K562 (cell line): ENCODE data around the gene VWA1. TPM values are rescaled to one million over a fixed set of nuclear protein-coding genes. Genes with fewer than 3 reads are reported as not detected.

ENCODE experiments used
- CREB1 ChIP-seq, 2 experiments: sonication (generic) in 1 of 2; formaldehyde crosslinking in 1 of 2; IDR thresholded peaks; 2 replicates each; pipeline versions ENCODE4 v1.6.1 to v1.8.0; 2012 to 2022; ENCODE audit warnings: inconsistent platforms in 1 of 2, mild to moderate bottlenecking in 1 of 2, missing genetic modification reagents in 1 of 2, moderate library complexity in 1 of 2
- FOXA1 ChIP-seq: fragments of 450-650 bp; IDR thresholded peaks from 2 replicates; pipeline ENCODE4 v1.6.1; 2016; ENCODE audit warnings: mild to moderate bottlenecking, borderline replicate concordance
- FOXP4 ChIP-seq: sonication (generic); formaldehyde crosslinking; IDR thresholded peaks from 2 replicates; pipeline ENCODE4 v1.8.0; 2022; ENCODE audit warnings: mild to moderate bottlenecking, missing genetic modification reagents, borderline replicate concordance
- HCFC1 ChIP-seq: IDR thresholded peaks from 2 replicates; pipeline ENCODE4 v1.6.1; 2012; ENCODE audit warnings: low read depth, low read length, improper control_type of control experiment
- HDAC8 ChIP-seq: fragments of 450-650 bp; IDR thresholded peaks from 2 replicates; pipeline ENCODE4 v1.6.1; 2016; ENCODE audit warnings: mild to moderate bottlenecking, missing genetic modification characterization, moderate library complexity, missing compliant biosample characterization
- RFX7 ChIP-seq: fragments of 250-450 bp; sonication (Bioruptor Pico); IDR thresholded peaks from 2 replicates; pipeline ENCODE4 v1.5.1; 2021; ENCODE audit warnings: mild to moderate bottlenecking
- RHOXF2B ChIP-seq: fragments of 250-450 bp; sonication (Bioruptor Pico); conservative IDR thresholded peaks from 2 replicates; pipeline ENCODE4 v1.5.1; 2021
- TSC22D4 ChIP-seq: fragments of 450-650 bp; IDR thresholded peaks from 2 replicates; pipeline ENCODE4 v1.6.1; 2016; ENCODE audit warnings: missing genetic modification characterization, missing biosample characterization, control low read depth
- polyA plus RNA-seq, 8 experiments: library from polyadenylated mRNA; depleted of rRNA in 4 of 8; stranded (reverse) in 5 of 8; unstranded in 3 of 8; fragments of >200 nt; fragmentation: Nextera tagmentation in 2 of 8; fragmentation: Illumina TruSeq in 1 of 8; extraction: Ambion mirVana in 2 of 8; extraction: Trizol in 1 of 8; gene quantifications; 2 replicates each; pipeline versions ENCODE4 v1.2.1 to v1.2.3, GENCODE V29; 2011 to 2014; ENCODE audit warnings: inconsistent platforms in 1 of 8, missing spikeins in 1 of 8
- total RNA-seq, 7 experiments: library from RNA; depleted of rRNA in 6 of 7; stranded (reverse); fragments of >200 nt in 6 of 7; fragmentation: Illumina TruSeq in 2 of 7; extraction: Trizol in 2 of 7; gene quantifications; 2 replicates each; pipeline versions ENCODE4 v1.2.1 to v1.2.3, GENCODE V29; 2011 to 2021; ENCODE audit warnings: low replicate concordance in 1 of 7
- TF ChIP-seq, protein P1 (sequence below): IDR thresholded peaks from 2 replicates; pipeline ENCODE4 v1.6.1; 2012; ENCODE audit warnings: low read depth, low read length, improper control_type of control experiment, borderline replicate concordance
- TF ChIP-seq, protein P2 (sequence below): fragments of 450-650 bp; IDR thresholded peaks from 2 replicates; pipeline ENCODE4 v1.6.1; 2016; ENCODE audit warnings: mild to moderate bottlenecking, moderate library complexity

The VWA1 gene
- total and polyA plus RNA-seq, 9 of the 15 experiments (the other 6 are each of a cell fraction or from before 2014, with no cell fraction given) = 0.01 to 6.4 (median 0.85) TPM

GRCh38 chr1:1432951-1433803 lies 2.3 kb upstream of the VWA1 start (continued):
- TF ChIP-seq, protein P1, sequence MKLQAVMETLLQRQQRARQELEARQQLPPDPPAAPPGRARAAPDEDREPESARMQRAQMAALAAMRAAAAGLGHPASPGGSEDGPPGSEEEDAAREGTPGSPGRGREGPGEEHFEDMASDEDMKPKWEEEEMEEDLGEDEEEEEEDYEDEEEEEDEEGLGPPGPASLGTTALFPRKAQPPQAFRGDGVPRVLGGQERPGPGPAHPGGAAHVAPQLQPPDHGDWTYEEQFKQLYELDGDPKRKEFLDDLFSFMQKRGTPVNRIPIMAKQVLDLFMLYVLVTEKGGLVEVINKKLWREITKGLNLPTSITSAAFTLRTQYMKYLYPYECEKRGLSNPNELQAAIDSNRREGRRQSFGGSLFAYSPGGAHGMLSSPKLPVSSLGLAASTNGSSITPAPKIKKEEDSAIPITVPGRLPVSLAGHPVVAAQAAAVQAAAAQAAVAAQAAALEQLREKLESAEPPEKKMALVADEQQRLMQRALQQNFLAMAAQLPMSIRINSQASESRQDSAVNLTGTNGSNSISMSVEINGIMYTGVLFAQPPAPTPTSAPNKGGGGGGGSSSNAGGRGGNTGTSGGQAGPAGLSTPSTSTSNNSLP = no peak
- TF ChIP-seq RHOXF2B (no peak), CREB1 (IDR thresholded peaks at IDR 0.05) (0 out of 2 replicates have a peak, but pooled peaks have one; percentile 19), CREB1 (CRISPR knock-in tag; IDR thresholded peaks at IDR 0.05) (no peak), FOXP4 (CRISPR knock-in tag) (no peak), FOXA1 (no peak), HCFC1 (no peak), TSC22D4 (no peak), RFX7 (CRISPR knock-in tag) (no peak), HDAC8 (tag) (no peak)
- TF ChIP-seq, protein P2, sequence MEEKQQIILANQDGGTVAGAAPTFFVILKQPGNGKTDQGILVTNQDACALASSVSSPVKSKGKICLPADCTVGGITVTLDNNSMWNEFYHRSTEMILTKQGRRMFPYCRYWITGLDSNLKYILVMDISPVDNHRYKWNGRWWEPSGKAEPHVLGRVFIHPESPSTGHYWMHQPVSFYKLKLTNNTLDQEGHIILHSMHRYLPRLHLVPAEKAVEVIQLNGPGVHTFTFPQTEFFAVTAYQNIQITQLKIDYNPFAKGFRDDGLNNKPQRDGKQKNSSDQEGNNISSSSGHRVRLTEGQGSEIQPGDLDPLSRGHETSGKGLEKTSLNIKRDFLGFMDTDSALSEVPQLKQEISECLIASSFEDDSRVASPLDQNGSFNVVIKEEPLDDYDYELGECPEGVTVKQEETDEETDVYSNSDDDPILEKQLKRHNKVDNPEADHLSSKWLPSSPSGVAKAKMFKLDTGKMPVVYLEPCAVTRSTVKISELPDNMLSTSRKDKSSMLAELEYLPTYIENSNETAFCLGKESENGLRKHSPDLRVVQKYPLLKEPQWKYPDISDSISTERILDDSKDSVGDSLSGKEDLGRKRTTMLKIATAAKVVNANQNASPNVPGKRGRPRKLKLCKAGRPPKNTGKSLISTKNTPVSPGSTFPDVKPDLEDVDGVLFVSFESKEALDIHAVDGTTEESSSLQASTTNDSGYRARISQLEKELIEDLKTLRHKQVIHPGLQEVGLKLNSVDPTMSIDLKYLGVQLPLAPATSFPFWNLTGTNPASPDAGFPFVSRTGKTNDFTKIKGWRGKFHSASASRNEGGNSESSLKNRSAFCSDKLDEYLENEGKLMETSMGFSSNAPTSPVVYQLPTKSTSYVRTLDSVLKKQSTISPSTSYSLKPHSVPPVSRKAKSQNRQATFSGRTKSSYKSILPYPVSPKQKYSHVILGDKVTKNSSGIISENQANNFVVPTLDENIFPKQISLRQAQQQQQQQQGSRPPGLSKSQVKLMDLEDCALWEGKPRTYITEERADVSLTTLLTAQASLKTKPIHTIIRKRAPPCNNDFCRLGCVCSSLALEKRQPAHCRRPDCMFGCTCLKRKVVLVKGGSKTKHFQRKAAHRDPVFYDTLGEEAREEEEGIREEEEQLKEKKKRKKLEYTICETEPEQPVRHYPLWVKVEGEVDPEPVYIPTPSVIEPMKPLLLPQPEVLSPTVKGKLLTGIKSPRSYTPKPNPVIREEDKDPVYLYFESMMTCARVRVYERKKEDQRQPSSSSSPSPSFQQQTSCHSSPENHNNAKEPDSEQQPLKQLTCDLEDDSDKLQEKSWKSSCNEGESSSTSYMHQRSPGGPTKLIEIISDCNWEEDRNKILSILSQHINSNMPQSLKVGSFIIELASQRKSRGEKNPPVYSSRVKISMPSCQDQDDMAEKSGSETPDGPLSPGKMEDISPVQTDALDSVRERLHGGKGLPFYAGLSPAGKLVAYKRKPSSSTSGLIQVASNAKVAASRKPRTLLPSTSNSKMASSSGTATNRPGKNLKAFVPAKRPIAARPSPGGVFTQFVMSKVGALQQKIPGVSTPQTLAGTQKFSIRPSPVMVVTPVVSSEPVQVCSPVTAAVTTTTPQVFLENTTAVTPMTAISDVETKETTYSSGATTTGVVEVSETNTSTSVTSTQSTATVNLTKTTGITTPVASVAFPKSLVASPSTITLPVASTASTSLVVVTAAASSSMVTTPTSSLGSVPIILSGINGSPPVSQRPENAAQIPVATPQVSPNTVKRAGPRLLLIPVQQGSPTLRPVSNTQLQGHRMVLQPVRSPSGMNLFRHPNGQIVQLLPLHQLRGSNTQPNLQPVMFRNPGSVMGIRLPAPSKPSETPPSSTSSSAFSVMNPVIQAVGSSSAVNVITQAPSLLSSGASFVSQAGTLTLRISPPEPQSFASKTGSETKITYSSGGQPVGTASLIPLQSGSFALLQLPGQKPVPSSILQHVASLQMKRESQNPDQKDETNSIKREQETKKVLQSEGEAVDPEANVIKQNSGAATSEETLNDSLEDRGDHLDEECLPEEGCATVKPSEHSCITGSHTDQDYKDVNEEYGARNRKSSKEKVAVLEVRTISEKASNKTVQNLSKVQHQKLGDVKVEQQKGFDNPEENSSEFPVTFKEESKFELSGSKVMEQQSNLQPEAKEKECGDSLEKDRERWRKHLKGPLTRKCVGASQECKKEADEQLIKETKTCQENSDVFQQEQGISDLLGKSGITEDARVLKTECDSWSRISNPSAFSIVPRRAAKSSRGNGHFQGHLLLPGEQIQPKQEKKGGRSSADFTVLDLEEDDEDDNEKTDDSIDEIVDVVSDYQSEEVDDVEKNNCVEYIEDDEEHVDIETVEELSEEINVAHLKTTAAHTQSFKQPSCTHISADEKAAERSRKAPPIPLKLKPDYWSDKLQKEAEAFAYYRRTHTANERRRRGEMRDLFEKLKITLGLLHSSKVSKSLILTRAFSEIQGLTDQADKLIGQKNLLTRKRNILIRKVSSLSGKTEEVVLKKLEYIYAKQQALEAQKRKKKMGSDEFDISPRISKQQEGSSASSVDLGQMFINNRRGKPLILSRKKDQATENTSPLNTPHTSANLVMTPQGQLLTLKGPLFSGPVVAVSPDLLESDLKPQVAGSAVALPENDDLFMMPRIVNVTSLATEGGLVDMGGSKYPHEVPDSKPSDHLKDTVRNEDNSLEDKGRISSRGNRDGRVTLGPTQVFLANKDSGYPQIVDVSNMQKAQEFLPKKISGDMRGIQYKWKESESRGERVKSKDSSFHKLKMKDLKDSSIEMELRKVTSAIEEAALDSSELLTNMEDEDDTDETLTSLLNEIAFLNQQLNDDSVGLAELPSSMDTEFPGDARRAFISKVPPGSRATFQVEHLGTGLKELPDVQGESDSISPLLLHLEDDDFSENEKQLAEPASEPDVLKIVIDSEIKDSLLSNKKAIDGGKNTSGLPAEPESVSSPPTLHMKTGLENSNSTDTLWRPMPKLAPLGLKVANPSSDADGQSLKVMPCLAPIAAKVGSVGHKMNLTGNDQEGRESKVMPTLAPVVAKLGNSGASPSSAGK = no peak
